Muscle layer of duodenum (tissue), 2 donors: ENCODE measurements around the gene MOB2.

Experiments
- H3K27ac ChIP-seq: one replicate; pipeline ENCODE4 v1.7.0; 2013; ENCODE audit warnings: mild to moderate bottlenecking, low read length
- H3K27me3 ChIP-seq: one replicate; pipeline ENCODE4 v1.7.0; 2013; ENCODE audit warnings: low read depth, mild to moderate bottlenecking, control low read depth, low read length
- H3K36me3 ChIP-seq, 2 donors: one replicate each; pipeline ENCODE4 v1.7.0; 2013; ENCODE audit warnings: low read length in 2 of 2, control low read depth in 1 of 2, mild to moderate bottlenecking in 1 of 2; ENCODE audit not compliant: insufficient read depth in 2 of 2, control insufficient read depth in 1 of 2
- H3K4me1 ChIP-seq, 2 donors: one replicate each; pipeline ENCODE4 v1.7.0; 2013; ENCODE audit warnings: low read length in 2 of 2, mild to moderate bottlenecking in 2 of 2, control low read depth in 1 of 2, moderate library complexity in 1 of 2; ENCODE audit not compliant: insufficient read depth in 2 of 2, control insufficient read depth in 1 of 2
- H3K4me3 ChIP-seq, 2 donors: one replicate each; pipeline ENCODE4 v1.7.0; 2013; ENCODE audit warnings: low read length in 2 of 2, low read depth in 1 of 2, mild to moderate bottlenecking in 1 of 2
- H3K9me3 ChIP-seq, 2 donors: one replicate each; pipeline ENCODE4 v1.7.0; 2013; ENCODE audit warnings: low read length in 2 of 2, control low read depth in 1 of 2, mild to moderate bottlenecking in 1 of 2; ENCODE audit not compliant: control insufficient read depth in 1 of 2
- donor health status: healthy.

Gene MOB2

GRCh38 chr11:1502168-1502953 lies 15.8 kb upstream of the MOB2 start:
- H3K4me1 ChIP-seq: peaks cover 0 to 38% of the 10 kb centered on the region in 2 donors
- peaks cover 3 to 4% of the 10 kb centered on the region in 2 donors for H3K36me3 ChIP-seq
- H3K27me3 ChIP-seq: no peaks in the 10 kb centered on the region
- no peaks in the 10 kb centered on the region for H3K9me3 ChIP-seq
- H3K4me3 ChIP-seq: no peak overlapping the region
- H3K27ac ChIP-seq: no peak overlapping the region

DNA sequence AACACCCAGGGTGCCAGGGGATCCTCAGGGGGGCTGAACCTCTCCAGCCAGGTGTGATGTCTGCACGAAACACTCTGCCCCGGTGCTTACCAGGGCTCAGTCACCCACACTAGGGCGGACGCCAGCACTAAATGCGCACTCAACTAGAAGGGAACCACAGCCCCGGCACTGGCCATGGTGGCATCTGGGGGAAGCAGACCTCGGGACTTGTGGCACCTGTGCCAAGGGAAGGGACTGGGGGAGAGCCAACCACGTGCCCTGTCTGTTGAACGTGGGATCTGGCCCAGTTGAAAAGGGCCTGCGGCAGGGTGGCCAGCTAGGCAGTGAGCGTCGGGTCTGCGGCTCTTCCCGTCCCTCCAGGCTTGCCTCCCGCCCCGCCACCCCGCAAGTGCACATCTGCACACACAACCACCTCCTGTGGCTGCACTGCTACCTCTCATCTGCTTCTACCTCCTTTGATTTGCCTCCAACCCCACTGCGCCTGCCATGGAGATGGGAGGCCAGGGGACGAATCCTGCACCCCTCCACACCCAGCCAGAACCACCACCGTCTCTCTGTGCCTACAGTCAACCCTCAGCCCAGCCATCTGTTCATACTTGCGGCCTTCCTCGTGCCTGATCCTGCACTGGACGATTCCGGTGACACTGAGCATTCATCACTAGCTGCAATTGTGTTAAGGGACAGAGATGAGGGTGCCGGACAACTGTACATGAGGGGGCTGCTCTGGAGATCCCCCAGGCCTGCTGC lies 15.0 kb upstream of the MOB2 start:
- Histone ChIP-seq H3K27ac (no peak overlapping the region), H3K36me3 (peaks cover 3 to 4% of the 10 kb centered on the region in 2 donors), H3K4me3 (no peak overlapping the region), H3K9me3 (no peaks in the 10 kb centered on the region), H3K27me3 (no peaks in the 10 kb centered on the region), H3K4me1 (peaks cover 0 to 30% of the 10 kb centered on the region in 2 donors)

DNA sequence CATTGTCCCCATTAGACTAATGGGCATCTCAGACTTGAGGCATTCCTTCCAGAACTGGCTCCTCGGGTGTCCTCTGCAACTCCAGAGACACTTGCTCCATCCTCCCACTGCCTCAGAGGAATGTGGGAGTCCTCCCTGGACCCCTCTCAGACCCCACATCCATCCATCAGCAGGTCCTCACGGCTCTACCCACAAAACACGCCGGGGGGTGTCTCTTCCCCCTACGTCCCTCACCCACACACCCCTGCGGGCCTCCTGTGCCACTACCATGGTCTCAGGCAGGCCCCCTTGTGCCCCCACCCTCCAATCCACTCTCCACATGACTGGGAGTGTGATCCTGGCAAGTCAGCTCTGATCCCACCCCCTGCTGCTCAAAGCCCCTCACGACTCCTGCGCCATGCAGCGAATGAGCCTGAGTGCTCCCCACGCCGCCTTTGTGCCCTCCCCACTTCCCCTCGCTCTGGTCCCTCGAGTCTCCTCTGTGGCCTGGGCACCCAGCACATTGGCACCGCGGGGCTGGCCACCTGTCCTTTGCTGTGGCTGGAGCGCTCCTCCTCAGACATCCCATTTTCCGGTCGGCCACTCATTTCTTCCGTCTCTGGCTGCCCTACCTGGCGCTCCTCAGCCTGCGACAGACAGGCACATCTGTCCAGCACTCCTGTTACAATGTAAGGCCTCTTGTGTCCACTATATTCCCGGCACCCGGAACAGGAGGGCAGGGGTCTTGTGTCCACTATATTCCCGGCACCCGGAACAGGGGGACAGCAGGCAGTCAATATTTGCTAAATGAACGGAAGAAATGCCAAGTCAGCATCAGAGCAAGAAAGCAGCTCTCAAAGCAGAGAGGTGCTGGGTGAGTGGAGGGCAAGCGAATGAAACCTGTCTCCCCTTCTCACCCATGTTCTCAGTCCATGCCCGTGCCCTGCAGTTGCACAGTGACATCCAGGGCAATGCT lies 14.2 kb upstream of the MOB2 start:
- Histone ChIP-seq H3K36me3 (peaks cover 3 to 4% of the 10 kb centered on the region in 2 donors), H3K27ac (no peak overlapping the region), H3K9me3 (no peaks in the 10 kb centered on the region), H3K4me1 (peaks cover 0 to 27% of the 10 kb centered on the region in 2 donors), H3K27me3 (no peaks in the 10 kb centered on the region), H3K4me3 (no peak overlapping the region)

DNA sequence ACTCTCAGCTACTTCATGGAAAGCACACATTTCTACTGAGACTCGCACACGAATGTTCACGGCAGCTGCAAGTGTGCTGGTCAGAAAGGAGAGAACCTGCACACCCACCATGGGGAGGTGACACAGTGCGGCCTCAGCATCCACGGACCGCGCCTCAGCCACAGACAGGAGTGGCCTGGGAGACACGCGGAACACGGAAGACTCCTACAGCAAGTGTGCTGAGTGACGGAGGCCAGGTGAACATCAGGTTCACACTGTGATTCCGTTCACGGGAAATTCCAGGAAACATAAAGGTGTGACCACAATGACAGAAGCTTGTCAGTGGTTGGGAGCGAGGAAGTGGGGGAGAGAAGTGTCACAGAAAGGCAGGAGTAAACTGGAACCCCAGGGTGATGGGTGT lies 13.3 kb upstream of the MOB2 start:
- Histone ChIP-seq H3K4me1 (peaks cover 0 to 27% of the 10 kb centered on the region in 2 donors), H3K9me3 (no peaks in the 10 kb centered on the region), H3K27me3 (no peaks in the 10 kb centered on the region), H3K4me3 (no peak overlapping the region), H3K36me3 (peaks cover 3 to 4% of the 10 kb centered on the region in 2 donors), H3K27ac (no peak overlapping the region)

- Histone ChIP-seq H3K27me3 (no peaks in the 10 kb centered on the region), H3K9me3 (no peaks in the 10 kb centered on the region), H3K4me1 (peaks cover 0 to 27% of the 10 kb centered on the region in 2 donors), H3K4me3 (no peak overlapping the region), H3K27ac (no peak overlapping the region), H3K36me3 (peaks cover 3 to 4% of the 10 kb centered on the region in 2 donors)
These were observed 12.8 kb upstream of the MOB2 start for GRCh38 chr11:1499261-1499890.

DNA sequence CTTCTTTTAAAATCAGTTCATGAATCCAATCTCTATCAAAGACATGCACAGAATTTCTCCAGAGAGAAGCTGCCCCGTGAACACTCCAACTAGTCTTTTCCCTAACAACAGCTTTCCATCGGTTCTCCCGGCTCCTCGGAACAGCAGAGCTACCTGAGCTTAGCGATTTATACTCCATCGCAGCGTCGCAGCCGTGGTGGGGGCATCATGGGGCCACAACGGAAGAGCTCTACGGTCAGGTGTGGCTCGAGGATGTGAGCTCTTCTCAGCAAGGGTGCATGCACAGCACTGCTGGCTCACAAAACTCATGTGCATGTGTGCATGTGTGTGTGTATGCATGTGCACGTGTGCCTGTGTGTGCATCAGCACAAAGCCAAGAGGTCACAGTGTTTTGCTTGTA lies 11.7 kb upstream of the MOB2 start:
- no peaks in the 10 kb centered on the region for H3K9me3 ChIP-seq
- H3K36me3 ChIP-seq: peaks cover 3 to 4% of the 10 kb centered on the region in 2 donors
- H3K27ac ChIP-seq: no peak overlapping the region
- peaks cover 0 to 16% of the 10 kb centered on the region in 2 donors for H3K4me1 ChIP-seq
- H3K4me3 ChIP-seq: no peak overlapping the region
- no peaks in the 10 kb centered on the region for H3K27me3 ChIP-seq

DNA sequence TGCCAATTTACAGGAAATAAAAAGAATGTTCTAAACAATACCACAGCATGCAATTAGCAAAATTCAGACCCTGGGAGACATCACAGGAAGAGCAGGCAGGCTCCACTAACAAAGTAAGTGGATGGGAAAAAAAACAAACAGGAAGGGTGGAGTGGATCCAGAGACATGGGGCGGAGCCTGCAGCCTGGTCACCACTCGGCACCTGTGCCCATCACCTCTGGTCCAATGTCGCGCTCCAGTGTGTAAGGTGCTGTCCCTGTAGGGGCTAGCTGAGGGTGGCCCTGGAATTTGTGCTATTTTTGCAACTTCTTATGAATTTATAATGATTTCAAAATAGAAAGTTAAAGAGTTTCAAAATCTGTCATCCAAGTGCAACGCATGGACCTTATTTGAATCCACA lies 11.0 kb upstream of the MOB2 start:
- peaks cover 0 to 9% of the 10 kb centered on the region in 2 donors for H3K4me1 ChIP-seq
- H3K36me3 ChIP-seq: peaks cover 3 to 4% of the 10 kb centered on the region in 2 donors
- H3K27ac ChIP-seq: no peak overlapping the region
- H3K4me3 ChIP-seq: no peak overlapping the region
- H3K9me3 ChIP-seq: no peaks in the 10 kb centered on the region
- H3K27me3 ChIP-seq: no peaks in the 10 kb centered on the region

GRCh38 chr11:1496761-1497095 lies 10.1 kb upstream of the MOB2 start:
- peaks cover 3 to 4% of the 10 kb centered on the region in 2 donors for H3K36me3 ChIP-seq
- no peaks in the 10 kb centered on the region for H3K27me3 ChIP-seq
- H3K4me3 ChIP-seq: no peak overlapping the region
- H3K9me3 ChIP-seq: no peaks in the 10 kb centered on the region
- no peak overlapping the region for H3K27ac ChIP-seq
- peaks cover 0 to under 1% of the 10 kb centered on the region in 2 donors for H3K4me1 ChIP-seq

DNA sequence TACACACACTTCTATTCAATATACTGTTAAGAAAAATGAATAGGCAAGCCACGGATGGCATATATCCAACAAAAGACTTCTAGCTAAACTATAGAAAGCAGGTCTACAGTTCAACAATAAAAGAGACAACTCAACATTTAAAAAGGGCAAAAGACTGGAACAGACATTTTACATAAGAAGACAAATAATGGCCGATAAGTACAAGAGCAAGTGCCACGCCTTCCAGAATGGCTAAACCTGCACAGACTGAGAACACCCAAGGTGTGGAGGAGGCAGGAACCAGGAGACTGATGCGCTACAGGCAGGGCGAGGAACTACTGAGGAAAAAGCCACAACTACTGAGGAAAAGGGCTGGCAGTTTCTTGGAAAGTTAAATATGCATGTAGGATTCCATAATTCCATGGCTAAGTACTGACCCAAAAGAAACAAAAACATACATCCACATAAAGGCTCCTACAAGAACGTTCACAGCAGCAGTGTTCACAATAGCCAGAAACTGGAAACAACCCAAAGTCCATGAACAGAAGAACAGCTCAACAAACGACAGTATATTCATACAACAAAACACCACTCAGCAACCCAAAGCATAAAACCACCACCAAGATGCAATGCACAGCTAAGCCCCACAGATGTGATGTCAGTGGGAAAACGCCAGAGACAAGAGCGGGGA lies 9.6 kb upstream of the MOB2 start:
- Histone ChIP-seq H3K9me3 (no peaks in the 10 kb centered on the region), H3K36me3 (peaks cover 3 to 4% of the 10 kb centered on the region in 2 donors), H3K4me3 (no peak overlapping the region), H3K27ac (no peak overlapping the region), H3K4me1 (no peaks in the 10 kb centered on the region), H3K27me3 (no peaks in the 10 kb centered on the region)

- H3K27ac ChIP-seq: no peak overlapping the region
- H3K27me3 ChIP-seq: no peaks in the 10 kb centered on the region
- peaks cover 0 to 2% of the 10 kb centered on the region in 2 donors for H3K4me1 ChIP-seq
- peaks cover 0 to 1% of the 10 kb centered on the region in 2 donors for H3K36me3 ChIP-seq
- H3K9me3 ChIP-seq: no peaks in the 10 kb centered on the region
- no peak overlapping the region for H3K4me3 ChIP-seq
These were observed 8.1 kb upstream of the MOB2 start for GRCh38 chr11:1494650-1495049.
